ENCODE results near the gene RASD1.

The RASD1 gene

DNA sequence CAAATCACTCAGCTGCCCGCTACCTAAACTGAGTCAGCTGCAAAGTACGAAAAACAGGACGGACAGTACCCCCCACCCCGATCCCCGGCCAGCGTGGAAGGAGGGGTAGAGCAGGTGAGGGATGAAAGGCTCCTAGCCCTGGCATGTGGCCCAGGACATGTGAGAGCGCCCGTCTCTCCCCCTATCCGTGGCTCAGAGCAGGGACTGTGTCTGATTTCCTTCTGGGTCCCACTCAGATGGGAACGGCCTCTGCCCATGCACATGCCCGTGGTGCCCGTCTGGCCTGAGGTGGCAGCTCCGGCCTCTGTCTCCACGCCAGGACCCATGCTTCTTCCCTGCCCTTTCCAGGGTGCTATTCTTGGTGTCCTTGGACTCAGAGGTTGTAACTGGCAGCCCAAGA lies 30.2 kb upstream of the RASD1 start:
- no peak for DNase-seq

DNA sequence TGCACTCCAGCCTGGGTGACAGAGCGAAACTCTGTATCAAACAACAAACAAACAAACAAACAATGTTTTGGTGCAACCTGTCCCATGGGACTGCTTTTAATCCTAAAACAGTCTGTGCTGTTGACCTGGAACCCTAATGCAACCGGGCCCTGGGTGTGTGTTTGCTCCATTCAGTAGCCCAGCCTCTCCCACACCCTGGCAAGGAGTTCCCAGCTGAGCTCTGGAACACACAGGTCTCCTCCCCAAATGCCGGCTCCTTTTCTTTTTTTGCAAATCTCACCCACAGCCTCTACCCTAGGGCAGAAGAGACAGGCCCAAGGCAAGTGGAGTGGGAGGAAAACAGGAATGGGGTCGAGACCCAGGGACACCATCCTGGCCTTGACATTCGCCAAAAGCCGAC lies 29.8 kb upstream of the RASD1 start:
- no peak for DNase-seq

DNA sequence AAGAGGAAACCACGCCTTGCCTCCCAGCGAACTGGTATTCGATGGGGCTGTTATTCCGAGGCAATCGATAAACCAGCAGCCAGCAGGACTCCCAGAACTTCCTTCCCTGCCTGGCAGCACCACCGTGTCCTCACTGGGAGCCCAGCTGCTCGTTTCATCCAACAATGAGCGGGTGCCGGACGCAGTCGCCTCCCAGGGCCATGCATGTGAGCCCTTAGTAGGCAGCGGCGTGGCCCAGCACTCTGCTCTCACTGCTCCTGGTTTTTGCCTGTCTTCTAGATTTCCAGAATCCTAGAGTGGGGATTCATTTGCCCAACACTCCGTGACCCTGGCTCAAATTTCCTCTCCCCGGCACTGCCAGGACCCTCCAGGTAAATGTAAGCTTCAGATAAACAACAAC lies 29.1 kb upstream of the RASD1 start:
- DNase-seq = peak; percentile 47

DNA sequence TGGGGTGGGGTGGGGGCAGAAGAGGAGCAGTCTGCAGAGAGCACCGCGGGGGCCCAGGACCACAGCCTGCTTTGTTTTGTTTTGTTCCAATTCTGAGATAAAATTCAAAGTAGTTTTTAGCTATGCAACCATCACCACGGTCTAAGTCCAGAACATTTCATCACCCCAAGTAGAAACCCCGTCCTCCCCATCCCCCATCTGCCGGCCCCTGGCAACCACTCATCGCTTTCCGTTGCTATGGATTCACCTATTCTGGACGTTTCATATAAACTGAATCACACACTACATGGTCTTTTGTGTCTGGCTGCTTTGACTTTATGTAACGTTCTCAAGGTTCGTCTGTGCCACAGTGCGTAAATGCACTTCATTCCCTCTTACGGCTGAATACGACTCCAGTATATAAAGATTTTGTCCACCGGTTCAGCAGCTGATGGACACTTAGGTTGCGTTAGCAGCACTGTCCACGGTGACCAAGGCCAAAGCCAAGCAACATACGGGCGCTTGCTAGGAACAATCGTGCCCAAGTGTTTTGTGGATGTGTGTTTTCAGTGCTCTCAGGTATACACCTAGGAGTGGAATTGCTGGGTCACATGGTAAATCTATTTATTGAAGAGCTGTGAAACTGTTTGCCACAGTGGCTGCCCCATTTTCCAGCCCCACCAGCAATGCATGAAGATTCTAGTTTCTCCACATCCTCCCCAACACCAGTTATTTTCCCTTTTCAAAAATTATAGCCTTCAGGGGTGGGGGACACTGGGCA lies 27.7 kb upstream of the RASD1 start:
- no peak for DNase-seq

DNA sequence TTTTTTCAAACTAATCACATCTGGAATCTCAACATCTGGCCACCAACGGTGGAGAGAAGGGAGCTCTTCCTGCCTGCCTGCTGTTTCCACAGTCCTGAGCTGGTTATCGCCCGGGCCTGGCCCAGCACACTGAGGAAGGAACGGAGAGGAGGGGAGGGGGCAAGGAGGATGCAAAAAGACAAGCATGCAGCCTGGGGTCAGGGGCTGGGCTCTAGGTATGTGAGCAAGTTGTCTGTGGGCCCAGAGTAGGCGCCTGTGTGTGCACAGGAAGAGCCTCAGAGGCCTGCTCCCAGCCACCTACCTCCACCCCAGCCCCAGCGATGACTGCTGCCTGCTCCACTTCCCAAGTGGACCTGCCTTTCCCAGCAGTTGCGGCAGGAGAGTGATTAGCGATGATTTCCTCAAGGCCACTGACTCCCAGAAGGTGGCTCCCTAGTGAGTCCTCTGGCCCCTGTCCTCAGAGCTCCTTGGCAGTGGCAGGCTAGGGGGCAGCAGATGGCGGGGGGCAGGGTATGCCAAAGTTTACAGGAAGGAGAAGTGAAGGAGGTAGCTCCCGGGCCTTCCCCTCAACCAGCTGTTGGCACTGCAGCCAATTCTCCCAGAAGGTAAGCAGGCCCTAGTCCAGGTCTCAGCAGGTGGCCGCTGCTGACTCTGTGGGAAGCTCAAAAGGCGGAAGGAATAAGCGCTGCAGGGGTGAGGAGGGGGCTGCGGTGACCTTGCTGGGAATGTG lies 27.0 kb upstream of the RASD1 start:
- DNase-seq = peak; percentile 73

DNA sequence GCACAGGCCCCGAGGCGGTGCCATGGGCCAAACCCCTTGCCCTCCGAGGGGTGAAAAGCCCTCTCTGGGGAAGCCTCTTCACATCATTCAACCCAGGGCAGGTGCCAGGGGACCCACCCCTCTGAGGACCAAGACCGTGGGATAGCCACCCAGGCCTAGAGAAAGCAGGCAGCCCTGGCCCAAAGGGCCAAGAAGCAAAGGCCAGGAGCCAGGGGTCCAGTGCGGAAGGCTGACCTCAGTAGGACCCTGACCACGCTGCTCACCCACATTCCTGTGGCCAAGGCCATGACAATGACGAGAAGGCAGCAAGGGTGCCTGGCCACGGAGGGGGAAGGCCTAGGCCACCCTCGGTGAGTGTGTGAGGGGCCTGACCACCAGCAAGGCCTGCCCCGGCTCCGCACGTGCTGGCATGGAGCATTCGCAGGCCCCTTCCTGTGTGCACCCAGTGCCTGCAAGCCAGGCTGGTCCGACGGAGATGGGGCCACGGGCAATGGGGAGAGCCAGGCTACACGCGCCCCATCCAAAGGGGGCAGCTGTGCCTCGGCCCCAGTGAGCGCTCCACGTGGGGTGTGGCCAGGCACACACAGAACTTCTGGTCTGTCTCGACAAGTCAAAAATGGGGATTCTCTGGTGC lies 24.5 kb upstream of the RASD1 start:
- no peak for DNase-seq

DNA sequence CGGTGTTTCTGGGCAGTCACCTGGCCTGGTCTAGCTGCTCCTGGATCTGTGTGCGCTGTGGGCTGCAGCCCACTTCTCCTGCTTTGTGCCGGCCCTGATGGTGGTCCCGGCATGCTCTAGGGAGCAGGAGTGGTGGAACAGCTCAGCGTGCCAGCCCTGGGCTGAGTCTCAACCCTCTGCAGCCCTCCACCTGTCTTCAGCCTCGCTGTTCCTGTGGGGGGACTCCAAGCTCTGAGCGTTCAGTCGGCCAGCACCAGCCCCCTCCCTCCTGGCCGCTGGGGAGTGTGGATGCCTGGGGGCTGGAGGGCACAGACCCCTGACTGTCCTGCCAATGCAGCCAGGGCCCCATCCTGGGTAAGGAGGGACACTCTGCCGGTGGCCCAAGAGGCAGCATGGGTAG lies 23.7 kb upstream of the RASD1 start:
- DNase-seq = no peak

DNA sequence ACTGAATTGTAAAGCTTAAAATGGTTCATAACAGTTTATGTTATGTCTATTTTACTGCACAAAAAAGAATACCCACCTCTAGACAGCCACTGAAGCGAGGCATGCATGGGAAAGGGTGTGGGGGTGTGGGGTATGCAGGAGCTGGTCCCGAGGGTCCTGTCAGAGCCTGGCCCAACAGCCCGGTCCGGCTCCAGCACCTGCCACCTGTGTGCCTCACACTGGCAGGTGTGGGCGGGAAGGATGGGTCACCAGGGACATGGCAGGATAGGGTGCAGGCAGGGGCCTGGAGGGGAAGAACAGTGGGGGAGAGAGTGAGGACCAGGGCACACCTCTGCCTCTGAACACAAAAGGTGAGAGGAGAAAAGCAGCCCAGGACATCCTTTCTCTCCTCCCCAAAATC lies 22.8 kb upstream of the RASD1 start:
- DNase-seq = no peak

DNA sequence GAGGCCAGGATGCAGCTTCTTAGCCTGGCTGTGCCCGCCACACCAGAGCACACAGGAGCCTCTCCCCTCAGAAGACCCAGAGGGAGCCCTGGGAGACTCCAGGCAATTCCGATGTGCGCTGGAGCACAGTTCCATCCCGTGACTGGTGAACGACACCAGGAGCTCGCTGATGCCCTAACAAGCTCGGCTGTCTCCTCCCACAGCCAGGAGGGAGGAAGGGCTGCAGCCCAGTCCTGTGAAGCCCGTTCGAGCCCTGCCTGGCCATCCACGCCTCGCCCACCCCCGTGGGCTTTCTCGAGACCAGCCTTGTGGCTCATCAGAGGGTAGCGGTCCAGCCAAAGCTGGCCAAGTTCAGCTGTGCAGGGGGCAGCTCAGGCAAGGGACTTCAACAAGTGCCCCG lies 21.8 kb upstream of the RASD1 start:
- no peak for DNase-seq

DNA sequence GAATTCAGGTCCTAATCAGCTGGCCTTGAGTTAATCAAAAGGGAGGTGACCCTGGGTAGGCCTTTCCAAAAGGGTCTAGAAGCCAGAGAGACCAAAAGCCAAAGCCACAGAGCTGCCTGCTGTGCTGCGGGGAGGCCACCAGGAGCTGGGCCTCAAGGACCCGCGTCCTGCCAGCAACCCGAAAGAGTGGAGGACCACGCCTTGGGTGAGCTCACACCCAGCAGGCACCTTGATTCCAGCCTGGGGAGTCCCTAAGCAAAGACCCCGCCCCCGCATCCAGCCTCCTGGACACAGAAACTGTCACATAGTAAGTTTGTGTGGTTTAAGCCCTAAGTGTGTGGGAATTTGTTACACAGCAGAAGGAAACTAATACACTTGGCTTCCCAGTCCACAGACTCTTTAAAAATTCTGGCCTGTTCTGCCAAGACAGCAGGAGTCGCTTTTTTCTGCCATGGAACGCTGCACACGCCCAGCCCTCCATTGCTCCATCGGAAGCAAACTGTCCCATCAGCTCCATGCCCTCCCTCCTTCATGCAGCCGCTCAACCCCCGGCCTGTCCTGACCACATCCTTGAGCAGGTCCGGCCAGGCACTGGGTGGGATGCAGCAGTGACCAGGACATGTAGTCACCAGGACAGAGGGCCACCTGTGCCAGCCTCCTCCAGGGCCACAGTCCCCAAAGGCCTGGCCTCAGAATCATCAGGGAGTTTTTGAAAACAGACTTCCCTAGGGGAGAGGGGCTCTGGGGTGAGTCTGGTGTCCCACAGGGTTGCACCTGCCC lies 20.9 kb upstream of the RASD1 start:
- no peak for DNase-seq

DNA sequence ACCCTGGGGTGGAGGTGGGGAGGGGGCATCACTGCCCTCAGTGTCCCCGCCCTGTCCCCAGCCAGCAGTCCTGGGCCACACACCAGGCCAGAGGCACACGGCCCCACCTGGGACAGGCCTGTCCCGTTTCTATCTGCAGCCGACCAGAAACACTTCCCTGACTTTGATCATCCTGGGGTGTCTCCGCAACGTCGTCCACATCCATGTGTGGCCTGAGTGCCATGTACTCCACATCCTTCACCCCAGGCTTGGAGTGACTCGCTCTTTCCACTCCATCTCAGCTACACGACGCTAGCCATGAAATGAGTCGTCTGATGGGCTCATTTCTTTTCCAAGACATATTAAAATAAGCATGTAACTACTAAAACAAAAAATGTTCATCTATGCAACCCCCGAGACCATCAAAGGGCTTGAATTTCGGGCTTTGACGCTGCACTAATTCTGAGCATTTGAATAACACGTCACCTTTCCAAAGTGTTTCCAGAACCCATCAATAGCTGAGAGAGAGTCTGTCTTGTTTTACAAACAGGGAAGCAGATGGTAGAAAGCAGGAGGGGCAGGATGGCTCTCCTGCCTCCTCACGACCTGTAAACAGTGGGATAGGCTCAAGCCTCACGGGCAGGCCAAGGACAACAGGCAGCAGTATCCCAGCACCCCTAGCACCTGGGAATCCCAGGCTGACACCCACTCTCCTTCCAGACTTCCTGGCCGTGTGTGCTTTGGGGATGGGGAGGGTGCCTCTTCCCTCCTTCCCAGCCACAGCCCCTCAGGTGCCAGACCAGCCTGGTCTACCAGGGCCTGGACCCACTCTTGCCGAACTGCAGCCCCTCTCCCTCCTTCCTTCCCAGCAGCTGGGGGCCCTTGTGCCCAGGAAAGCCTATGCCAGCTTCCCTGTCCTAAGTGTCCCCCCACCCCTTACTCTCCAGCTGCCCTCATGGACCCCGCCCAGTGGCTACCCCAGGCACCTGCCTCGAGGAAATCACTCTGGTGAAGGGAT lies 20.0 kb upstream of the RASD1 start:
- peak; percentile 78 for DNase-seq

DNA sequence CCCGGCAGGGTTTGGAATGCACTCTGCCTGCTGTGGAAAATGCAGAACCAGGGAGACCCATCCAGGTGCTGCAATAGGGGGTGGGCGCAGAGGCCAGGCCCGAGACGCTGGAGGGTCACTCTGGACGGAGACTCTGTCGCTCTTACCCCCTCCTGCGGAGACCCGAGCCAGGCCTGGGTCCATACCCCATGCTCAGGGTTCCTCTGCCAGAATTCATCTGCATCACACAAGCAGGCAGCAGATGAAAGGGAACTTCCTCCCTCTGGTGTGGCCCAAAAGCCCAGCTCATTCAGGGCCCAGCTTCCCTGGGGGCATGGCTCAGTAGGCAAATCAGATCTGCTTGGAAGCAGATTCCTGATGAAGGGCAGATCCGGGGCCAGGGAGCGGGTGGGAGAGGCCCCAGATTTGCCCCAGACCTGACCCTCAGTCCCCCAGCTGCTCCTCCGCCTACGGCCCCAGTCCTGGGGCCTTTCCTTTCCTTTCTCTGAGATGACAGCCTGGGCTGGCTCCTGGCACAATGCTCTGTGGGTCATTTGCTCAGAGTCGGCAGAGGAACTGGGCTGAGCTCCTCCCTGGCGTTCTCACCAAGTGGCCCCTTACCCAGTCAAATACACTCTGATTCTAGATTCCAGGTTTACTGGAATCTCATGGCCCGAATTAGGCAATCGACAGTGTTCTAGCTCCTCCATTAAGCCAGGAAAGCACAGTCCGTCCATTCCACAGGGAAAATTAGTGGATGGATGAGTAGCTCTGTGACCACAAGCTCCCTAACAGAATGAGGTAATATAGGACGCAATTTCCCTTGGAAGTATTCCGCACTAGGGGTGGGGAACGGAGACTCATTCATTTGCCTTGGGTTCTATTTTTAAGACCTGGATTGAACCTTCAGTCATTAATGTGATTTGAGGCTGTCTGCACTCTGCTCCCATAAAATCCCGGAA lies 19.1 kb upstream of the RASD1 start:
- no peak for DNase-seq

DNA sequence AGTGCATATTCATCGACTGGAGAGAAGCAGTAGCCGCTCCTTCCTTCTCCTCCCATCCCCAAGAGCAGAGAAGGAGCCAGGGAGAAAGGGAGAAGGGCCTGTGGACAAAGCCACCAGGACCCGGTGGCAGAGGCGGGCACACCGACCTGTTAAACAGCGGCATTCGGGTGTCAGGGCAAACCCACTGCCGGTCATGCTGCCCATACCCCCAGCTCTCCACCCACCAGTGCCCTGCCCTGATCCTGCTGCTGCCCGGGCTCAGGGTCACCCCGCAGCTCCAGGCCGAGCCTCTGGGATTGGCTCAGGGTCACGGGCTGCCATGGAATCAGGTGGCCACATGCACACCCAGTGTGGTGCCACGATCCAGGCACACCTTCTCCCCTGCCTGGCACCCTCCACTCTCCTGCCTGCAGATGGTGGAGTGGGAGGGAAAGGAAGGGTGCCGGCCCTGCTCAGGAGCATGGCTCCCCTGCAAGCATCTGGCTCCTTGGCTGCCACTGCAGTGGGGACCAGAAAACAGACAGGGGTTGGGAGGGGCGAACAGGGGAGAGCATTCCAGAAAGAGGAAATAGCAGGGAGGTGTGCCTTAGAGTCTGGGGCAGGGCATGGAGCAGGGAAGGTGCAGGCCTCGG lies 18.3 kb upstream of the RASD1 start:
- DNase-seq = no peak

DNA sequence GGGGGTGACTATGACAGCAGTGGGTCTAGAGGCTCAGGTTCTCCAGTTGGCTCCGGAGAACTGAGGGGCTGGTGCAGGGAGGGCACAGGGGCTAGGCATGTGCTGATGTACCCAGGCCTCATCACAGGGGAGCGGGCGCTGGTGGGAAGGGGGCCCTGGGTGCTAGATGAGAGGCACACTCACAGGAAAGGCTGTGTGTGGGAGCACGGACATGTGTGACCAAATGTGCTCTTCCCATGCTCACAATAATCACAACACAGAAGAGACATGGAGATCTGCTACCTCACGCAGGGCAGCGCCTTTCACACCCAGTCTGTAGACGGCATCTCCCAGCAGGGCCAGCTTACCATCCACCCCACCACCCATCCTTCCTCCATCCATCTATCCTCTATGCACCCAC lies 17.4 kb upstream of the RASD1 start:
- no peak for DNase-seq

DNA sequence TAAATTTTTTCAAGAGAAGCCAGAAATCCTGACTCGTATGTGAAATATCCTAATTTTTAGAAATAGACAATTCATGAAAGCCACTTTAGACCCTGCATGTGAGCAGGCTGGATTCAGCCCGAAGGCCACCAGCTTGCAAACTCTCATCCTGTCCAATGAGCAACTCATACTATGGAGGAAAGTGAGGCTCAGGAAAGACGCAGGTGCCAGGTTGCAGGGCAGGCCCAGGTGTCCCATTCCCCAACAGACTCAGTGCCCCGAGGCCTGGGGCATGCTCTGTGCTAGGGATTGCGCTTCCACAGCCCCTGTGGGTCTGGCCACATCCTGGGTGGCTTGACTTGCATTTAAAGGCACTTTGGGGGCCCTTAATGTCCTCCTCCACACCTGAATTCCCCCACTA lies 16.7 kb upstream of the RASD1 start:
- no peak for DNase-seq

DNA sequence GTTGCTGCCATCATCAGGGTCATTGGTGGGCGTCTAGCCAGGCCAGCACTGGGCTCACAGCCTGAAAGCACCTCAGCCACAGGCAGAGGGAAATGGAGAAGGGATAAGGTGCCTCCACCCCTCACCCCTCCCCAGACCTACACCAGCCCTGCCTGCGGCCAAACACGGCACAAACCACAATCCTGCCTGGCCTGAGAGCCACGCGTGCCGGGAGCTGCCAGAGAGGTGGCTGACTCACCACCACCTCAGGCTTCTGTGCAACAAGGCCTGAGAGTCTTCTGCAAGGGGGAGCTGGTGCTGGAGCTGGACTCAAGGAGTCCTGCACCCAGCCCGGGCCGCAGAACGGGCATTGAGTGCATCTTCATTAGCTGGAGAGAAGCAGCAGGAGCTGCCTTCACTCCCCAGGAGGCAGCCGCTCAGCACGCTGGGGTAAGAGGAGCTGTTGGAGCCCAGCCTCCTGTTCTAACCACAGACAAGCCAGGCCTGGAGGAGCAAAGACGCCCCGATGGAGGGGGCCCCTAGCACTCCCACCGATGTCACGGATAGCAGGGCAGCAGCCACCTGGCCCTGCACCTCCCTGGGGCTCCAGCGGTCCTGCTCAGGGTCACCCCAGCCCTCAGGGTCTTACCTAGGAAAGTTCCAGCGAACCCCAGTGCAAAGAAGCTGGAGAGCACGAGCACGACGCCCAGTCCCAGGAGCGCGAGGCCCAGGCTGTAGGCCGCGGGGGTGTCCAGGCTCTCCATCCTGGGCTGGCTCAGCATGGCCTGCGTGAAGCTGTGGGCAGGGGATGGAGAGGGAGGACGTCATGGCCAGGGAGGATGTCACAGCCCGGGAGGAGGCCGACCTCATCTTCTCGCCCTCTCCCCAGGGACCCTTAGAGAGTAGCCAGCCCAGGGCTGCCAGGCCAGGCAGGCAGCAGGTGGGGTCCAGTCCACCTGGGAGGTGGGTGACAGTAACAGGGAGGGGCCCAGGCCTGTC lies 16.0 kb upstream of the RASD1 start:
- no peak for DNase-seq

DNA sequence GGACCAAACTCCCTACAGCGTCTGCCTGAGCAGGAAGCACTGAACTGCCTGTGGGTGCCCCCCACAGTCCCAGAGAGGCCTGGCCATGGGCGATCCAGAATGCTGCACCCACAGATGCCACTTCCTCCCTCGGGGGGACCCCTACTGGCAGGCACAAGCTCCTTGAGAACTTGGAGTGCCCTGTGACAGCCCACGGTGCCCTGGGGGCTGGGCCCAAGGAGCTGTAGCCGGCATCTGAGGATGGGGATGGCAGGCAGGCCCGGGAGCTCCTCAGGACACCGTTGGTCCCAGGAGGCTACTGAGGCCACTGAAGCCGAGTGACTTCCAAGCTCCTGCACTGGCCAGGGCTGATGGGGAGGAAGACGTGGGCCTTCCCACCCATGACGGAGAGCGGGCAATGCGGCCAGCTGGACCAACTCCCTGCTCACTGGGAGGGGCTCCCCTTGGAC lies 15.1 kb upstream of the RASD1 start:
- no peak for DNase-seq

DNA sequence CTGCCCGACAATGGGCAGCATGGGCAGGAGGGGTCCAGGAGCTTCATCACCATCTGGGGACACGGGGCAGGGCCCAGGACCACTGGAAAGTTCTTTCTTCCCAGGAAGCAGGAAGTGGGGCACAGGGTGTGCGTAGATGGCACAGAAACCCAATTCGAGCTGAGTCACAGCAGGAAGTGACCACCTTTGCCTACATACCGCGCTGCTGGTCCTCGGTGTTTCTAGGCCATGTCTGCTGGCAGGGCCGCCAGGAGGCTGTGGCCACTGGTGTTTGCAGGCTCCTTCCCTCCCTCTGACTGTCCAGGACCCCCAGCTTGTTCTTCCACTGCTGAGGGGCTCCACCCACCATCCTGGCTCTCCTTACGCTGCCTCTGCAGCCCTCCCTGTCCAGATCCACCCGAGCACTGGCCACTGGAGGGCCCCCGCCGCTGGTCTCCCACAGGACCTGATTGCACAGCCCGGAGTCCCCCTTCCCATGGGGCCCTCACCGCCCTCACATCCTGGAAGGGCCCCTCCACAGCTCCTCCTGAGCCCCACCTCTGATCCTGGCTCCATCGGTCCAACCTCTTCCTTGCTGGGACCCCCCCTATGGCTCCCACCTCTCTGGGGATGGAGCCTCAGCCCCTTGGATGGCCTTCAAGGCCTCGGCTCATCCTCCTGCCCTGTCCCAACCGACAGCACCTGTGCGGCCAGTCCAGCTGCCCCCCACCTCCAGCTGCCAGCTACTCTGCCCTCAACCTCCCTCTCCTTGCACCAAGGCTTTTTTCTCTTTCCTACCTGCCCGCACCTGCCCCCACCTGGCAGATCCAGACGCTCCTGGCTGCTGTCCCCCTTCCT lies 14.5 kb upstream of the RASD1 start:
- DNase-seq = no peak

Measured in NCI-H510A treated with DMSO at 0.1 percent for 48 hours (cell line).